HG03025 (cell line): ENCODE results near the gene IL33.
A peak's percentile ranks its signal among the peaks of the same experiment; 100 is the strongest.
"Not testable (repeated sequence)": the region's sequence is repeated elsewhere in the genome, so short reads cannot be mapped to it uniquely, and the experiment has no call there.

Experiments used
- ATAC-seq: cut with Tn5 transposase; IDR thresholded peaks from one replicate; pipeline ENCODE4 v1.9.1; 2021; ENCODE audit warnings: mild to moderate bottlenecking, moderate library complexity; ENCODE audit not compliant: unreplicated experiment, low FRiP score

Gene IL33

GRCh38 chr9:6215562-6215961 is at the start of gene IL33:
Gene IL33 (plus strand): TSS chr9:6215807. CDS start chr9:6241695, 25,888 bp downstream.
- ATAC-seq, result no peak

GRCh38 chr9:6171667-6172066 is 43.9 kb upstream of the IL33 start:
- no peak for ATAC-seq

GRCh38 chr9:6173914-6174313 is 41.7 kb upstream of the IL33 start:
- ATAC-seq, result no peak

GRCh38 chr9:6182549-6183226 is 32.9 kb upstream of the IL33 start:
- not testable (repeated sequence) for ATAC-seq

GRCh38 chr9:6183227-6183551 is 32.4 kb upstream of the IL33 start:
- ATAC-seq, result no peak

GRCh38 chr9:6183627-6184026 is 32.0 kb upstream of the IL33 start:
- ATAC-seq, result no peak

GRCh38 chr9:6184749-6185645 is 30.6 kb upstream of the IL33 start:
- ATAC-seq, result peak; percentile 97

- no peak for ATAC-seq
Observed at GRCh38 chr9:6186691-6187090, 28.9 kb upstream of the IL33 start.

GRCh38 chr9:6187272-6187671 is 28.3 kb upstream of the IL33 start:
- no peak for ATAC-seq

GRCh38 chr9:6188466-6188865 is 27.1 kb upstream of the IL33 start:
- ATAC-seq, result no peak

- ATAC-seq, result no peak
Observed at GRCh38 chr9:6188906-6189305, 26.7 kb upstream of the IL33 start.

GRCh38 chr9:6194934-6195333 is 20.7 kb upstream of the IL33 start:
- no peak for ATAC-seq

- no peak for ATAC-seq
Observed at GRCh38 chr9:6195714-6196360, 19.8 kb upstream of the IL33 start.

GRCh38 chr9:6197330-6197729 is 18.3 kb upstream of the IL33 start:
- ATAC-seq, result no peak

- no peak for ATAC-seq
Observed at GRCh38 chr9:6198251-6198650, 17.4 kb upstream of the IL33 start.

- ATAC-seq, result no peak
Observed at GRCh38 chr9:6199596-6199995, 16.0 kb upstream of the IL33 start.

GRCh38 chr9:6200761-6201160 is 14.8 kb upstream of the IL33 start:
- no peak for ATAC-seq

- ATAC-seq, result no peak
Observed at GRCh38 chr9:6209966-6210365, 5.6 kb upstream of the IL33 start.

GRCh38 chr9:6212722-6213375 is 2.8 kb upstream of the IL33 start:
- no peak for ATAC-seq

- ATAC-seq, result no peak
Observed at GRCh38 chr9:6214434-6214833, 1.2 kb upstream of the IL33 start.

GRCh38 chr9:6214903-6215302 is 704 bp upstream of the IL33 start:
- no peak for ATAC-seq
